GM12801 (cell line): ENCODE measurements around the gene TNIK.

Experiments
- TF ChIP-seq, protein P1 (sequence below): IDR thresholded peaks from one replicate; pipeline ENCODE4 v1.5.1; 2011; ENCODE audit warnings: control low read depth; ENCODE audit not compliant: insufficient read length; ENCODE audit errors: extremely low read depth

The TNIK gene

DNA sequence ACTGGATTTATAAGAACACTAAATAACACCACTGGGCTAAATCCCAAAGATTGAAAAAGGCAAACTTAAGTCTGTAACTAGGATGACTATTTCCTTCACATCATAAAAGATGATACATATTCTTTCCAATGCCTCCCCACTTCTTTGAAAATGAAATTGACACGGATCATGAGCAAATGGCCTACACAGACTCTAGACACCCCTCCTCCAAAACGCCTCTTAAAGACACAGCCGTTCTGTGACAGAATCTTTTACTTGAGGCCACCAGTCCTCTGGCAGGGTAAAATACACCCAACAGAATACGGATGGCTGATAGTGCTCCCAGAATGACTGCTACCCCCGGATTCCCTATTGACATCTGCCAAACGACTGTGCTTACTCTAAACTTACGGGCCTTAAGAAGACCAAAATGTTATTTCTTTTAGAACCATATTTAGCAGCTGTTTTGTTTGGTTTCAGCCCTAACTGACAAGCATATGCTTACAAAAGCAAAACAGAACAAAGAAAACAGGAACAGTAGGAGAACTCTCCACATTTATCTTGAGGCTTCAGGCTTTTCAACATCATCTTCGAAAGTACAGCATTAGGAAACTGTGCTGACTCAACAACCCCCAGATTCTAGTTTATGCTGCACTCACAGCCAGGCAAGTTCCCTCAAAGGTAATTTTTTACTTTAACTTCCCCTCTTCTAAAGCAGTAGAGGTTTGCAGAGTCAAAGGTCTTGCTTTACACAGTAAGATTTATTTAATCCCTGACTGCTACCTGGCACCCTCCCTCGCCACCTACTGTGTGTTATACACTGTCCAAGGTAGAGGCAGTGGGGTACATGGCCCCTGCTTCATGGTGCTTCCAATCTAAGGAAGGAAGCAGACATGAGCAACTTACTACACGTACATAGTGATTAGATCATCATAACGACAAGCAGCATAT, 84.3 kb downstream of the TNIK start:
- TF ChIP-seq, protein P1, sequence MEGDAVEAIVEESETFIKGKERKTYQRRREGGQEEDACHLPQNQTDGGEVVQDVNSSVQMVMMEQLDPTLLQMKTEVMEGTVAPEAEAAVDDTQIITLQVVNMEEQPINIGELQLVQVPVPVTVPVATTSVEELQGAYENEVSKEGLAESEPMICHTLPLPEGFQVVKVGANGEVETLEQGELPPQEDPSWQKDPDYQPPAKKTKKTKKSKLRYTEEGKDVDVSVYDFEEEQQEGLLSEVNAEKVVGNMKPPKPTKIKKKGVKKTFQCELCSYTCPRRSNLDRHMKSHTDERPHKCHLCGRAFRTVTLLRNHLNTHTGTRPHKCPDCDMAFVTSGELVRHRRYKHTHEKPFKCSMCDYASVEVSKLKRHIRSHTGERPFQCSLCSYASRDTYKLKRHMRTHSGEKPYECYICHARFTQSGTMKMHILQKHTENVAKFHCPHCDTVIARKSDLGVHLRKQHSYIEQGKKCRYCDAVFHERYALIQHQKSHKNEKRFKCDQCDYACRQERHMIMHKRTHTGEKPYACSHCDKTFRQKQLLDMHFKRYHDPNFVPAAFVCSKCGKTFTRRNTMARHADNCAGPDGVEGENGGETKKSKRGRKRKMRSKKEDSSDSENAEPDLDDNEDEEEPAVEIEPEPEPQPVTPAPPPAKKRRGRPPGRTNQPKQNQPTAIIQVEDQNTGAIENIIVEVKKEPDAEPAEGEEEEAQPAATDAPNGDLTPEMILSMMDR = no peak

DNA sequence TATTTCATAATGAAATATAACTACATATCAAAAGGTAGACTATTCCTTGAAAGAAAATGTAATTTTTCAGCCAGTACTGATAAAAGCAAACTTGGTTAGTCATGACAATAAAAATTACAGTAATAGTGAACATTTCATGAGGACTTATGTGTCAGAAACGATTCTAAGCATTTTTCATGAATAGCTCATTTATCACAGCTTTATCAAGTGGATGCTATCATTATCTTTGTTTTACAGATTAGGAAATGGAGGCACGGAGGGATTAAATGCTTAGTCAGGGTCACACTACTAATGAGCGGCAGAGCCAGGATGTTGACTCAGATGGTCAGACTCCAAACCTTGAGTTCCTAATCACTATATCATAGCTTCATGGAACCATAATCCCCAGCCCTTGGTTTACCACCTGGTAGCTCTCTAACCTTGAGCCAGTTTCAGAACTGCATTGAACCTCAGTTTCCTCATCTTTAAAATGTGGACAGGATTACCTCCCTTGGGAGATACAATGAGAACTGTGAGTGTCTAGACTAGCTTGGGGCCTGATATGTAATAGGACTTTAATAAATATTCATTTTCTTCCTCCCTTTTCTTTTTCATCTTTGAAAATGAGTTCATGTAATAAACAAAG, 85.4 kb downstream of the TNIK start:
- TF ChIP-seq, protein P1 = no peak

DNA sequence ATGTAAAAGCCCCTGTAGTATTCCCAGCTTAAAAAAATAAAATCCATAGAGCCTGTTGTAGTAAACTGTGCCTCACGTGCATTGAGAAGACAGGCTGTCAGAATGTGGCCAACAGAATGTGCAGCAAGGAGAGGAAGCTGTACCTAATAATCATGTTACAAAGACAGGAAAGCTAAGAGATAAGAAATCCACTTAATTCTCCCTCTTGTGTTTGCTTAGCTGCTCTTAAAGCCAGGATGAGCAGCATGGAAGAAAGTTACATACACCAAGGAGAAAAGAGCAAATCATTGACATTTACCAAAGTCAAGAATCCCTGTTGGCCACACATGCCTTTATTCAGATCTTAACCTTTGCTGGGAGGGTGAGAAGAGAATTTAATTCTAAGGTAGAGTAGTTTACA, 85.9 kb downstream of the TNIK start:
- TF ChIP-seq, protein P1 = no peak

DNA sequence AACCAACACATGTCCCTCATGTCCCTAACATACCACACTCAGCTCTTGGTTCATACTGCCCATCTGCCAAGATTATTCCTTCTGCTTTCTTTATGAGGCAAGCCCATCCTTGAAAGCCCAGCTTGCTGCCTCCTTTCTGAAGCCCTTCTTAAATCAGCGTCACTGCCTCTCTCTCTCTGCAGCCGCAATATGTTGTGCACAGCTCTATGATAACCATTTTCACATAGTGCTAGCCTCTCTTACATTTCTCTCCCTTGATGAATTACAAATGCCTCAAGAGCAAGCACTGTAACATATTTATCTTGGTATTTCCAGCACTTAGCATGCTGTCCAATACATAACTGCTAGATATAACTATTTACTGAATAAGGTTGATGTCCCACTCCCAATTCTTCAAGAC, 86.5 kb downstream of the TNIK start:
- TF ChIP-seq, protein P1 = no peak

DNA sequence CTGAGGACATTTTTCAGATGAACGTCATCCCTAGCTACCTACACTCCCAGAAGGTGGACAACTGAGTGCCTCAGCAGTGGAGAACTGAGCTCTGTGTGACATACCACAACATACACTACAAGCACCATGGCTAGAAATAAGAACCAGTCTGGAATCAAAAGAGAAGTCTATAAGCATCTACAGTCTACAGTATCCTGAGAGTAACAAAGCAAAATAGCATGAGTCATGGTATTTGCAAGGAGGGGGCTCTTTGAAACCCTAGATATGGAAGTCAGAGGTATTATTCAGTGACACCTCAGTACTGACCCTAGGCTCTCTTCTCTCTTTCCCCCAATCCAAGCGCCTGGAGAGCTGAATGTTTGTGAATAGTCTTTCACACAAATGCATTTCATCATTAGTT, 87.5 kb downstream of the TNIK start:
- TF ChIP-seq, protein P1 = no peak

DNA sequence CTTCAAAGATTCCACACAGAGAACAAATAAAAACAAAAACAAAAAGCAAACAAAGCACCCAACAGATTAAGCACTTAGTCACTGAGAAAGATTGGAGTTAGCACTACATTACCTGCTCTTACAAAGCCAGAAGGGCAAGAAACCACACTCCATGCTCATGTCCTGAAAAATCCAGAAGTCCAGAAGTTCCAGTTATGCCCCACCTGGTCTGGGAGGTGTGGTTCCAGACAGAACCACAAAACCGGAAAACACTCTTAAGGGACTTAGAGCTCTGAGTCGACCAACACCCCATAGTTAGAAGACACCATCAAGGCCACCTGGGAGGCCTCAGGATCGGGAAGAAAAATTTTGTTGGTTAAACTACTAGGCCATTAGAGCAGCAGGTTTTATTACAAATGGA, 88.9 kb downstream of the TNIK start:
- TF ChIP-seq, protein P1 = no peak

DNA sequence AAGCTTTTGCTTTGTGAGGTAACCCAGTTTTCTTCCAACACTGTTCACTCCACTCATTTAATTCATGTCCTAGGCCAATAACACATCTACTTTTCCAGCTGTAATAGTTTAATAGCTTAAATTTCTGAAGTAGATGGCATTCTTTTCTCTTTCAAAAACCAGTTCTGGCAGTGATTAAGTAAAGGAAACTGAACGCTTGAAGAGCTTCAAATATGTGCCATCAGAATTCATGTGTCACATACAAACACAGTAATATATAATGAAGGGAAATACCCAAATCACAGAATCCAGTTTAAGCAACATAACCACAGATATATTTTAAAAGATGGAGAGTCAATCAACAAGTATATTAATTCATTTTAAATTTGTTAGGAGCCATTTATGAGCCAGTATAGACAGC, 91.0 kb downstream of the TNIK start:
- TF ChIP-seq, protein P1 = no peak
